ENCODE results near the gene USP6NL. TPM values are rescaled to one million over a fixed set of nuclear protein-coding genes. Genes with fewer than 3 reads are reported as not detected.

USP6NL gene
- total and polyA plus RNA-seq, 2 of the 8 experiments (the other 6 are each of a cell fraction or from before 2014, with no cell fraction given), result 10.9 to 28.8 TPM

DNA sequence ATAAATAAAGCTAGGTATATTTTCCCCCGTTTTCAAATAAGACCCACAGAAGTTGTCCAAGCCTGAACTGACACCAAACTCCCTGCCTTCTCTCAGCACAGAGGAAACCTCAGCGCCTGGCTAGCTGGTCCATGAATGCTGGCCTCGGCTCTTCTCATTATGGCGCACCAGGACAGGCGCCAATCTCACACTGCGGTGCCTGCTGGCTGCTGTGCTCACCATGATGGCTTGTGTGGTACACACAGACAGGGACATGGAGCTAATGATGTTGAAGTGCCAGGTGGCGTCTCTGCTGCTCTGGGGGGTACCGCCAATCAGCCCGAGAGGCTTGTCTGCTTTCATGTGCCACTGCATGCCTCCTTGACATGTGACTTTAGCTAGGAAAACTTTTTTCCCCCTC lies 43.2 kb upstream of the USP6NL start (continued):
- no peak for TF ChIP-seq EP300 (IDR thresholded peaks at IDR 0.05; ENCODE audit: borderline replicate concordance in 1 of 2, low read depth in 2 of 2, low read length in 2 of 2)
